HG03469 (cell line): ENCODE data around the gene FRYL.
"Not testable (repeated sequence)": the region's sequence is repeated elsewhere in the genome, so short reads cannot be mapped to it uniquely, and the experiment has no call there.

Experiments used
- ATAC-seq: cut with Tn5 transposase; IDR thresholded peaks from one replicate; pipeline ENCODE4 v1.9.1; 2021; ENCODE audit warnings: mild to moderate bottlenecking, moderate library complexity, moderate number of reproducible peaks; ENCODE audit not compliant: unreplicated experiment

Gene FRYL

GRCh38 chr4:48704091-48704802 is 75.8 kb downstream of the FRYL start:
- no peak for ATAC-seq

- ATAC-seq, result no peak
Observed at GRCh38 chr4:48699475-48699874, 80.6 kb downstream of the FRYL start.

- ATAC-seq, result no peak
Observed at GRCh38 chr4:48698029-48698971, 81.8 kb downstream of the FRYL start.

GRCh38 chr4:48697516-48697915 is 82.6 kb downstream of the FRYL start:
- ATAC-seq, result not testable (repeated sequence)

GRCh38 chr4:48694824-48695223 is 85.3 kb downstream of the FRYL start:
- no peak for ATAC-seq

- no peak for ATAC-seq
Observed at GRCh38 chr4:48693856-48694574, 86.1 kb downstream of the FRYL start.

GRCh38 chr4:48692897-48693296 is 87.2 kb downstream of the FRYL start:
- no peak for ATAC-seq

GRCh38 chr4:48692044-48692443 is 88.0 kb downstream of the FRYL start:
- no peak for ATAC-seq

GRCh38 chr4:48688953-48689352 is 91.1 kb downstream of the FRYL start:
- ATAC-seq, result no peak

- ATAC-seq, result no peak
Observed at GRCh38 chr4:48687313-48688051, 92.6 kb downstream of the FRYL start.

- no peak for ATAC-seq
Observed at GRCh38 chr4:48686369-48686768, 93.7 kb downstream of the FRYL start.

GRCh38 chr4:48683784-48684666 is 96.1 kb downstream of the FRYL start:
- peak; percentile 88 for ATAC-seq

- not testable (repeated sequence) for ATAC-seq
Observed at GRCh38 chr4:48682870-48683269, 97.2 kb downstream of the FRYL start.

GRCh38 chr4:48681856-48682255 is 98.2 kb downstream of the FRYL start:
- ATAC-seq, result peak; percentile 69

- ATAC-seq, result no peak
Observed at GRCh38 chr4:48680848-48681568, 99.1 kb downstream of the FRYL start.

- ATAC-seq, result no peak
Observed at GRCh38 chr4:48673537-48673936, 106.5 kb downstream of the FRYL start.

- no peak for ATAC-seq
Observed at GRCh38 chr4:48670587-48670986, 109.5 kb downstream of the FRYL start.

- ATAC-seq, result no peak
Observed at GRCh38 chr4:48669086-48669485, 111.0 kb downstream of the FRYL start.
